Fibroblast of lung (primary cell): ENCODE measurements around the gene KRTAP1-4.
"Not testable (repeated sequence)": the region's sequence is repeated elsewhere in the genome, so short reads cannot be mapped to it uniquely, and the experiment has no call there.

Experiments used
- EZH2 ChIP-seq: IDR thresholded peaks from 2 replicates; pipeline ENCODE4 v1.5.1; 2012; ENCODE audit warnings: low read length, control low read depth, mild to moderate bottlenecking; ENCODE audit errors: missing control alignments
- TF ChIP-seq, protein P1 (sequence below), 2 donors: IDR thresholded peaks in 1 of 2; conservative IDR thresholded peaks in 1 of 2; 1 replicate in 1 of 2; 2 replicates in 1 of 2; pipeline ENCODE4 v1.5.1; 2011 to 2012; ENCODE audit warnings: low read length in 2 of 2, control low read depth in 1 of 2, inconsistent platforms in 1 of 2, low read depth in 1 of 2, mild to moderate bottlenecking in 1 of 2

GRCh38 chr17:41055130-41055529 lies 25.1 kb upstream of the KRTAP1-4 start, which contains the start of gene KRTAP2-2:
- TF ChIP-seq, protein P1, sequence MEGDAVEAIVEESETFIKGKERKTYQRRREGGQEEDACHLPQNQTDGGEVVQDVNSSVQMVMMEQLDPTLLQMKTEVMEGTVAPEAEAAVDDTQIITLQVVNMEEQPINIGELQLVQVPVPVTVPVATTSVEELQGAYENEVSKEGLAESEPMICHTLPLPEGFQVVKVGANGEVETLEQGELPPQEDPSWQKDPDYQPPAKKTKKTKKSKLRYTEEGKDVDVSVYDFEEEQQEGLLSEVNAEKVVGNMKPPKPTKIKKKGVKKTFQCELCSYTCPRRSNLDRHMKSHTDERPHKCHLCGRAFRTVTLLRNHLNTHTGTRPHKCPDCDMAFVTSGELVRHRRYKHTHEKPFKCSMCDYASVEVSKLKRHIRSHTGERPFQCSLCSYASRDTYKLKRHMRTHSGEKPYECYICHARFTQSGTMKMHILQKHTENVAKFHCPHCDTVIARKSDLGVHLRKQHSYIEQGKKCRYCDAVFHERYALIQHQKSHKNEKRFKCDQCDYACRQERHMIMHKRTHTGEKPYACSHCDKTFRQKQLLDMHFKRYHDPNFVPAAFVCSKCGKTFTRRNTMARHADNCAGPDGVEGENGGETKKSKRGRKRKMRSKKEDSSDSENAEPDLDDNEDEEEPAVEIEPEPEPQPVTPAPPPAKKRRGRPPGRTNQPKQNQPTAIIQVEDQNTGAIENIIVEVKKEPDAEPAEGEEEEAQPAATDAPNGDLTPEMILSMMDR (conservative IDR thresholded peaks at IDR 0.05 in 1 of 2, IDR thresholded peaks at IDR 0.05 in 1 of 2; ENCODE audit: low read depth in 1 of 2, low read length in 2 of 2), result not testable (repeated sequence)
- TF ChIP-seq EZH2, result not testable (repeated sequence)
